ENCODE measurements around the gene KIF1A. TPM values are rescaled to one million over a fixed set of nuclear protein-coding genes. Genes with fewer than 3 reads are reported as not detected.
A peak's percentile ranks its signal among the peaks of the same experiment; 100 is the strongest.

KIF1A gene
- total and polyA plus RNA-seq, 2 donors from 2014 or later: 0.54 to 0.58 TPM

DNA sequence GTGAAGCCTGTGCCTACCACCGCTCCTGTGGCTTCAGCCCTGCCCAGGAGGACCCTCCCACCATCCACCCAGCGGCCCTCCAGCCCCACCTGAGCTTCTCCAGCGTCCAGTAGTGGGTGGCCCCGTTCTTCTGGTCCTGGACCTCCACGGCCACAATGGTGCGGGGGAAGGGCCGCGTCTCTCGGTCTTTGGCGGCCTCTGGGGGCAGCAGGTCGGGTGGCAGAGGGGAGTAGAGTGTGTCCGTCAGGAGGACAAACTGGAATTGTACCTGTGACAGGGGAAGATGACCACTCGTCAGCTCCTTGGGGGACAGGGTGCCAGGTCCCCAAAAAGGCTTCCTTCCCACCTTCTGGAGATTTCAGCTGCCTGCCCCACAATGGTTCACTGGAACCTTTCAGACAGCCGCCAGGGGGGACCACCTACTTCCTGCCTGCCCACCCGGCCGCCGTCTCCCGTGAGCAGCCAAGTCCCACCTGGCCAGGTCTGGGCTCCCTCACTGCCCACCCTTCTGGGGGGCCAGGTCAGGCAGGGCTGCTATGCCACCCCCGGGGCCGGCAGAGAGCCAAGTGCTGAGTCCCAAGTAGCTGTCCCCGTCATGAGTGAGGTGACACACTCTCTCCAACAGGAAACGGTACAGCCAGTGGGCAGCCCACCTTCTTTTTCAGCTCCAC, 59.3 kb downstream of the KIF1A start:
- Histone ChIP-seq H3K4me3 (ENCODE audit: low read length in 3 of 3) (no peak overlapping the region), H3K9me3 (ENCODE audit: control insufficient read depth in 2 of 3, insufficient read depth in 1 of 3, low read length in 3 of 3) (no peaks in the 10 kb centered on the region), H3K36me3 (ENCODE audit: control insufficient read depth in 2 of 3, insufficient read depth in 3 of 3, low read length in 3 of 3) (no peaks in the 10 kb centered on the region), H3K27ac (ENCODE audit: low read depth in 2 of 2, low read length in 2 of 2) (no peak overlapping the region), H3K27me3 (ENCODE audit: control insufficient read depth, insufficient read depth, low read length) (no peaks in the 10 kb centered on the region), H3K4me1 (ENCODE audit: control insufficient read depth in 2 of 3, insufficient read depth in 2 of 3, low read depth in 1 of 3, low read length in 3 of 3) (no peaks in the 10 kb centered on the region), H3K9ac (ENCODE audit: low read length in 3 of 3) (no peak overlapping the region)
- FAIRE-seq (no peak), DNase-seq (peak in 1 of 5 donors; percentile 28)
- TF ChIP-seq CTCF (IDR thresholded peaks at IDR 0.05; ENCODE audit: borderline replicate concordance, extremely low read depth, insufficient read depth): no peak
- intact Hi-C loops (cut with DNase I): no loop called here

- peak in 2 of 5 donors; percentile 18 to 32 for DNase-seq
Measured at GRCh38 chr2:240760121-240760520, 59.9 kb downstream of the KIF1A start.

DNA sequence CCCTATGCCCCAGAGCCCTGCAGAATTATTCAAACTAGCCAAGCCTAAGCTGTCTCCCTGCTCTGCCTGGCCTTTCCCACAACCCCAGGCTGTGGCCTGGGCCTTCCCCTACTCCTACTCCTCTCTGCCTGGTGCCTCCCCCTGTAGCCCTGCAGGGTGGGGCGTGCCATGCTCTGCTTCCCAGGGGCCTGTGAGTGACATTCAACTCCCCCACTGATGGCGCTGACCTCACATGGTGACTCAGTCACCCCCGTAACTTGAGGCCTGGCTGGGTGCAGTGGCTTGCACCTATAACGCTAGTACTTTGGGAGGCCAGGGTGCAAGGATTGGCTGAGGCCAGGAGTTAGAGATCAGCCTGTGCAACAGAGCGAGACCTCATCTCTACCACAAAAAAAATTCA, 60.6 kb downstream of the KIF1A start:
- H3K4me3 ChIP-seq (ENCODE audit: low read length in 3 of 3): no peak overlapping the region
- H3K9ac ChIP-seq (ENCODE audit: low read length in 3 of 3): no peak overlapping the region
- DNase-seq (peak in 4 of 5 donors; percentile 61 to 71 (median 65)), FAIRE-seq (no peak)
- TF ChIP-seq CTCF (IDR thresholded peaks at IDR 0.05; ENCODE audit: borderline replicate concordance, extremely low read depth, insufficient read depth): no peak
- H3K27ac ChIP-seq (ENCODE audit: low read depth in 2 of 2, low read length in 2 of 2): no peak overlapping the region
- intact Hi-C loops (cut with DNase I): no loop called here
- no peaks in the 10 kb centered on the region for H3K36me3 ChIP-seq (ENCODE audit: control insufficient read depth in 2 of 3, insufficient read depth in 3 of 3, low read length in 3 of 3)
- no peaks in the 10 kb centered on the region for H3K9me3 ChIP-seq (ENCODE audit: control insufficient read depth in 2 of 3, insufficient read depth in 1 of 3, low read length in 3 of 3)
- H3K27me3 ChIP-seq (ENCODE audit: control insufficient read depth, insufficient read depth, low read length): no peaks in the 10 kb centered on the region
- no peaks in the 10 kb centered on the region for H3K4me1 ChIP-seq (ENCODE audit: control insufficient read depth in 2 of 3, insufficient read depth in 2 of 3, low read depth in 1 of 3, low read length in 3 of 3)

More at GRCh38 chr2:240760121-240760520, 59.9 kb downstream of the KIF1A start:
- intact Hi-C loops (cut with DNase I): no loop called here
- no peak overlapping the region for H3K4me3 ChIP-seq (ENCODE audit: low read length in 3 of 3)
- TF ChIP-seq CTCF (IDR thresholded peaks at IDR 0.05; ENCODE audit: borderline replicate concordance, extremely low read depth, insufficient read depth): no peak
- H3K27ac ChIP-seq (ENCODE audit: low read depth in 2 of 2, low read length in 2 of 2): no peak overlapping the region
- no peaks in the 10 kb centered on the region for H3K9me3 ChIP-seq (ENCODE audit: control insufficient read depth in 2 of 3, insufficient read depth in 1 of 3, low read length in 3 of 3)
- no peaks in the 10 kb centered on the region for H3K4me1 ChIP-seq (ENCODE audit: control insufficient read depth in 2 of 3, insufficient read depth in 2 of 3, low read depth in 1 of 3, low read length in 3 of 3)
- no peak for FAIRE-seq
- H3K36me3 ChIP-seq (ENCODE audit: control insufficient read depth in 2 of 3, insufficient read depth in 3 of 3, low read length in 3 of 3): no peaks in the 10 kb centered on the region
- no peaks in the 10 kb centered on the region for H3K27me3 ChIP-seq (ENCODE audit: control insufficient read depth, insufficient read depth, low read length)
- H3K9ac ChIP-seq (ENCODE audit: low read length in 3 of 3): no peak overlapping the region
